ENCODE measurements around the gene CNDP2. TPM values are rescaled to one million over a fixed set of nuclear protein-coding genes. Genes with fewer than 3 reads are reported as not detected.

Gene CNDP2
- total RNA-seq, 1 donor from 2014 or later = 197 TPM

DNA sequence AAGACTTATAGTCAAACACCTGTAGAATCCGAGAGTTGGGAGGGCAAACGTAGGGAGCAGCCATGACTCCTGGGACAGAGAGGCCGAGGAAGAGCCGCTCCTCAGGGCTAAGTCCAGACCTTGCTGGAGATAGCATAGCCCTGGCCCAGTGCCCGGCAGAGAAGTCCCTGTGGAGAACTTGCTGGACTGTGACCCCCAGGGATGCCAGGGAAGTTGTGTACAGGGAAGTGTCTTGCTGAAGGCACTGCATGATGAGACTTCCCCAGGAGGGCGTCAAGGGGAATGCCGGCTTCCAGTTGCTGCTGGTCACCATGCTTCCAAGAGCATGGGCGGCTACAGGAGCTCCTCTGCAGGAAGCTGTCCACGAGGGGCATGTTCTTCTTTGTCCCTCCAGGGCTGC, 29.6 kb downstream of the CNDP2 start:
- DNase-seq (ENCODE audit: extremely low spot score, unreplicated experiment) = no peak
- H3K27me3 Mint-ChIP-seq = no peaks in the 10 kb centered on the region
- H3K27ac Mint-ChIP-seq = peak overlapping the region; percentile 15
- H3K4me3 Mint-ChIP-seq = no peak overlapping the region
- H3K4me1 Mint-ChIP-seq (ENCODE audit: unreplicated experiment) = peaks cover 17% of the 10 kb centered on the region
- TF ChIP-seq, protein P1, sequence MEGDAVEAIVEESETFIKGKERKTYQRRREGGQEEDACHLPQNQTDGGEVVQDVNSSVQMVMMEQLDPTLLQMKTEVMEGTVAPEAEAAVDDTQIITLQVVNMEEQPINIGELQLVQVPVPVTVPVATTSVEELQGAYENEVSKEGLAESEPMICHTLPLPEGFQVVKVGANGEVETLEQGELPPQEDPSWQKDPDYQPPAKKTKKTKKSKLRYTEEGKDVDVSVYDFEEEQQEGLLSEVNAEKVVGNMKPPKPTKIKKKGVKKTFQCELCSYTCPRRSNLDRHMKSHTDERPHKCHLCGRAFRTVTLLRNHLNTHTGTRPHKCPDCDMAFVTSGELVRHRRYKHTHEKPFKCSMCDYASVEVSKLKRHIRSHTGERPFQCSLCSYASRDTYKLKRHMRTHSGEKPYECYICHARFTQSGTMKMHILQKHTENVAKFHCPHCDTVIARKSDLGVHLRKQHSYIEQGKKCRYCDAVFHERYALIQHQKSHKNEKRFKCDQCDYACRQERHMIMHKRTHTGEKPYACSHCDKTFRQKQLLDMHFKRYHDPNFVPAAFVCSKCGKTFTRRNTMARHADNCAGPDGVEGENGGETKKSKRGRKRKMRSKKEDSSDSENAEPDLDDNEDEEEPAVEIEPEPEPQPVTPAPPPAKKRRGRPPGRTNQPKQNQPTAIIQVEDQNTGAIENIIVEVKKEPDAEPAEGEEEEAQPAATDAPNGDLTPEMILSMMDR (conservative IDR thresholded peaks at IDR 0.05) = no peak
- H3K9me3 Mint-ChIP-seq = peaks cover 4% of the 10 kb centered on the region
- H3K36me3 Mint-ChIP-seq = peaks cover 25% of the 10 kb centered on the region

- Mint-ChIP-seq H3K27me3 (no peaks in the 10 kb centered on the region), H3K4me3 (peak overlapping the region; percentile 3), H3K9me3 (peaks cover 4% of the 10 kb centered on the region), H3K27ac (peak overlapping the region; percentile 58), H3K4me1 (ENCODE audit: unreplicated experiment) (peaks cover 17% of the 10 kb centered on the region), H3K36me3 (peaks cover 18% of the 10 kb centered on the region)
- DNase-seq (ENCODE audit: extremely low spot score, unreplicated experiment) = no peak
- TF ChIP-seq, protein P1 (conservative IDR thresholded peaks at IDR 0.05) = no peak
Observed at GRCh38 chr18:74526488-74526887, 30.3 kb downstream of the CNDP2 start.

DNA sequence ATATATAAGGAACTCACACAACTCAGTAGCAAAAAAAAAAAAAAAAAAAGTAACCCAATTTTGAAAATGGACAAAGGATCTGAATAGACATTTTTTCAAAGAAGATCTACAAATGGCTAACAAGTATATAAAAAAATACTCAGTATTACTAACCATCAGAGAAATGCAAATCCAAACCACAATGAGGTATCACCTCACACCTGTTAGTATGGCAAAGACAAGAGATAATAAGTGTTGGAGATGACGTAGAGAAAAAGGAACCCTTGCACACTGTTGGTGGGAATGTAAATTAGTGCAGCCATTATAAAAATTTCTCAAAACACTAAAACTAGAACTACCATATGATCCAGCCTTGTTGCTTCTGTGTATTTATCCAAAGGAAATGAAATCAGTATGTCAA, 32.3 kb downstream of the CNDP2 start:
- Mint-ChIP-seq H3K9me3 (peaks cover 4% of the 10 kb centered on the region), H3K27ac (no peak overlapping the region), H3K4me1 (ENCODE audit: unreplicated experiment) (peaks cover 17% of the 10 kb centered on the region), H3K4me3 (no peak overlapping the region), H3K36me3 (peaks cover 3% of the 10 kb centered on the region), H3K27me3 (no peaks in the 10 kb centered on the region)
- TF ChIP-seq, protein P1 (conservative IDR thresholded peaks at IDR 0.05) = no peak
- no peak for DNase-seq (ENCODE audit: extremely low spot score, unreplicated experiment)

DNA sequence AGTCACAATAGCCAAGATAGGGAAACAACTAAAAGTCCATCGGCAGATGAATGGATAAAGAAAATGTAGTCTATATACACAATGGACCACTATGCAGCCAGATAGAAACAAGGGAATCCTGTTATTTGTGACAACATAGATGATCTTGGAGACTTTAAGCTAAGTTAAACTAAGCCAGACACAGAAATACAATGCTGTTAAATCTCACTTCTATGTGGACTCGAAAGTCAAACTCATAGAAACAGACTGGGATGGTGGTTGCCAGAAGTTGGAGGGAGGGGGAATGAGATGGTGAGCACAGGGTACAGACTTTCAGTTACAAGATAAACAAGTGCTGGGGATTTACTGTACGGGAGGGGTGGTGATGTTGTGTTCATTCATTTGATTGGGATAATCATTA, 32.8 kb downstream of the CNDP2 start:
- TF ChIP-seq, protein P1 (conservative IDR thresholded peaks at IDR 0.05) = no peak
- Mint-ChIP-seq H3K27ac (no peak overlapping the region), H3K4me3 (no peak overlapping the region), H3K4me1 (ENCODE audit: unreplicated experiment) (peaks cover 12% of the 10 kb centered on the region), H3K9me3 (peaks cover 4% of the 10 kb centered on the region), H3K36me3 (peaks cover 3% of the 10 kb centered on the region), H3K27me3 (no peaks in the 10 kb centered on the region)
- DNase-seq (ENCODE audit: extremely low spot score, unreplicated experiment) = no peak

DNA sequence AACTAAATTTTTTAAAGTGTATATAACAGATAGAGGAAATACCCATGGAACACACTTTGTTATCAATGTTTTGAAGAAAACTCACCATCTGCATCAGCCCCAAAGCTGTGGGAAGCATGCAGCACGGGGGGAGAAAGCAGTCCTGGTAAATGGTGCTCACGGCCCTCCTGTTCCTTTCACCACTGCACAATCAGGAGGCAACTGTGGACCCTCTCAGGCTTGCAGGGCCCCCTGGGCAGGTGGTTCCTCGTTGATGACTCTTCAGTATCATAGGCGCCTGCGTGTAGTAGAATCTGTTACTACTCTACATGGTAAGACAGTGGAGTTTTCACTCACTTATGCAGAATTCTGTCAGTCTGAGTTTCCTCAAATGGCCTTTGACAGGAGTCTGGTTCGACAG, 33.2 kb downstream of the CNDP2 start:
- Mint-ChIP-seq H3K4me1 (ENCODE audit: unreplicated experiment) (peaks cover 8% of the 10 kb centered on the region), H3K4me3 (no peak overlapping the region), H3K36me3 (peaks cover under 1% of the 10 kb centered on the region), H3K27ac (no peak overlapping the region), H3K27me3 (no peaks in the 10 kb centered on the region), H3K9me3 (peaks cover under 1% of the 10 kb centered on the region)
- no peak for DNase-seq (ENCODE audit: extremely low spot score, unreplicated experiment)
- TF ChIP-seq, protein P1 (conservative IDR thresholded peaks at IDR 0.05) = no peak

All from type B pancreatic cell (in vitro differentiated cells).